AG09309 (cell line): ENCODE measurements around the gene BCAP31.

Experiments used
- DNase-seq: peaks from one replicate; pipeline ENCODE4 v3.0.0-alpha.2; 2010; ENCODE audit warnings: low read depth
- H3K4me3 ChIP-seq: 2 replicates; pipeline ENCODE4 v1.5.1; 2011; ENCODE audit warnings: mild to moderate bottlenecking, low read depth, low read length, moderate library complexity; ENCODE audit not compliant: control insufficient read depth
- TF ChIP-seq, protein P1 (sequence below): IDR thresholded peaks from 2 replicates; pipeline ENCODE4 v1.5.1; 2011; ENCODE audit warnings: mild to moderate bottlenecking, low read depth, low read length, inconsistent platforms; ENCODE audit not compliant: insufficient read depth, control insufficient read depth; ENCODE audit errors: missing control alignments

BCAP31 gene

DNA sequence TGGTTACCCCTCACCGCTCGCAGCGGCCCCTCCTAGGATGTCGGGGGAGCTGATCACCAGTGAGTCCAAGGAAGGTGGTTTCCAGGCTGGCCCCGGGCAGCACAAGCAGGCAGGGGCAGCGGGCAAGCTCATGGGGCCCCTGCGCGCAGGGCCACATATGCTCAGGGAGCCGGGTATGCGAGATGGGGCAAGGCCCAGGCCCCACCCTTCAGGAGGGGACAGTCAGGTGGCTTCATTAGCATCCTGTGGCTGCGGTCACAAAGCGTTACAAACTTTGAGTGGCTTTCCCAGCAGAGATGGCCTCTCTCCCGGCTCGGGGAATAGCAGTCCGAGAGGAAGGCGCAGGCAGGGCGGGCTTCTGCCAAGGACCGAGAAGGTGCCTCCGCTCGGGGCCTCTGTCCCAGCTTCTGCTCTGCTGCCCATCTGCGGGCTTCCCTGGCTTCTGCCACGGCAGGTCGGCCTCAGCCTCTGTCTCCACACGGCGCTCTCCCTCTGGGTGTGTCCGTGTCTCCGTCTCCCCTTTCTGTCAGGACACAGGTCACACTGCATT, 13.9 kb upstream of the BCAP31 start:
- TF ChIP-seq, protein P1, sequence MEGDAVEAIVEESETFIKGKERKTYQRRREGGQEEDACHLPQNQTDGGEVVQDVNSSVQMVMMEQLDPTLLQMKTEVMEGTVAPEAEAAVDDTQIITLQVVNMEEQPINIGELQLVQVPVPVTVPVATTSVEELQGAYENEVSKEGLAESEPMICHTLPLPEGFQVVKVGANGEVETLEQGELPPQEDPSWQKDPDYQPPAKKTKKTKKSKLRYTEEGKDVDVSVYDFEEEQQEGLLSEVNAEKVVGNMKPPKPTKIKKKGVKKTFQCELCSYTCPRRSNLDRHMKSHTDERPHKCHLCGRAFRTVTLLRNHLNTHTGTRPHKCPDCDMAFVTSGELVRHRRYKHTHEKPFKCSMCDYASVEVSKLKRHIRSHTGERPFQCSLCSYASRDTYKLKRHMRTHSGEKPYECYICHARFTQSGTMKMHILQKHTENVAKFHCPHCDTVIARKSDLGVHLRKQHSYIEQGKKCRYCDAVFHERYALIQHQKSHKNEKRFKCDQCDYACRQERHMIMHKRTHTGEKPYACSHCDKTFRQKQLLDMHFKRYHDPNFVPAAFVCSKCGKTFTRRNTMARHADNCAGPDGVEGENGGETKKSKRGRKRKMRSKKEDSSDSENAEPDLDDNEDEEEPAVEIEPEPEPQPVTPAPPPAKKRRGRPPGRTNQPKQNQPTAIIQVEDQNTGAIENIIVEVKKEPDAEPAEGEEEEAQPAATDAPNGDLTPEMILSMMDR = no peak
- no peak for DNase-seq
- no peak overlapping the region for H3K4me3 ChIP-seq

DNA sequence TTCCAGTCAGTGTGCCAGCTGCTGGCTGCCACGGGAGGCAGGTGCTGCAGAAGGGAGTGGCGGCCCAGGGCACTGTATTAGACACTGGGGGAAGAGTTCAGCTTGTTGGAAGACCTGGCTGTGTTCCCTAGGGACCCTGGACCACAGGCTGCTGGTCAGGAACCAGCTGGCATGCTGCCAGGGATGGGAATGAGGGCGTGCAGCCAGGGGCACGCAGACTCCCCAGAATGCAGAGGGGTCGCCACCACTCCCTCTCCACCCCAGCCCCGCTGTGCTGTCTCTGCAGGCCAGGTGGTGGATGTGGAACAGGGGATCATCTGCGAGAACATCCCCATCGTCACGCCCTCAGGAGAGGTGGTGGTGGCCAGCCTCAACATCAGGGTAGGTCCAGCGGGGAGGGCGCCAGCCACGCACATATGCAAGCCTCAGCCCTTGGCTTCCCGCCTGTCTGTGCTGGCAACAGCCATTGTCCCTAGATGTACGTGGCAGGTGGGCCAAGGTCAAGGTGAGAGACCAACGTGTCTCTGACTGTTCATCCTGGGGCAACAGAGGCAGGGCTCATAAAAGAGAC, 12.8 kb upstream of the BCAP31 start:
- no peak overlapping the region for H3K4me3 ChIP-seq
- TF ChIP-seq, protein P1 = no peak
- DNase-seq = no peak

DNA sequence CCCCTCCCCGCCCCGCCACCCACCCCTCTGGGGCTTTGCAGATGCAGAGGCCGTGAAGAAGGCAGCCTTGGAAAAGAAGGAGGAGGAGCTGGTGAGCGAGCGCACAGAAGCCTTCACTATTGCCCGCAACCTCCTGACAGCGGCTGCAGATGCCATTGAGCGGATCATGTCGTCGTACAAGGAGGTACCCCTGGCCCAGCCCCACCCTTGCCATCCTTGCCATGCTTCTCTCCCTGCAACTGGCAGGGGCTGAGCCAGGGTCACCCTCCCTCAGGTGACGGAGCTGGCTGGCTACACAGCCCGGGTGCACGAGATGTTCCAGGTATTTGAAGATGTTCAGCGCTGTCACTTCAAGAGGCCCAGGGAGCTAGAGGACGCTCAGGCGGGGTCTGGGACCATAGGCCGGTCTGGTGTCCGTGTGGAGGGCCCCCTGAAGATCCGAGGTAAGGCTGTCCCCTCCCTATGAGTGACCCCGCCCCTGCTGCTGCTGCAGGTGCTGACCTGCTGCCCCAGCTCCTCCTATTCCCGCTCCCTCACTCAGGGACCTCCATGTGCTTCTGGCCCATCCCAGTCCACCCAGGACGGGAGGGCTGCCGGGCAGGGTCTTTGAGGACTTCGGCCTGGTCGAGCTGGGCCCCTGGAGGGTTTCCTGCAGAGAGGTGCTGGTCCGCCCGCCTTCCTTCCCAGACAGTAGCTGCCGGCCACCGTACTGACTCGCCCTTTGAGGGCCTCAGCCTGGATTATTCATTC, 12.1 kb upstream of the BCAP31 start:
- DNase-seq = no peak
- H3K4me3 ChIP-seq = no peak overlapping the region
- TF ChIP-seq, protein P1 = no peak

DNA sequence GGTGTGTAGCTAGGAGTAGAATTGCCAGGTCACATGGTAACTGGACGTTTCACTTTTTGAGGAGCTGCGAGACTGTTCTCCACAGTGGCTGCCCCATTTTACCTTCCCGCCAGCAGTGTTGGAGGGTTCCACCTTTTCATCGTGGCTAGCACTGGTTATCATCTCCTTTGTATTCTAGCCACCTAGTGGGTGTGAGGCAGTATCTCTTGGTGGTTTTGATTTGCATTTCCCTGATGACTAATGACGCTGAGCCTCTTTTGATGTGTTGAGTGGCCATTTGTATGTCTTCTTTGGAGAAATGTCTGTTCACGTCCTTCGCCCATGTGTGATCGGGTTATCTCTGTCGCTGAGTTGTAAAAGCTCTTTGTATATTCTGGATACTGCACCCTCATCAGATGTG, 11.1 kb upstream of the BCAP31 start:
- TF ChIP-seq, protein P1 = no peak
- H3K4me3 ChIP-seq = no peak overlapping the region
- no peak for DNase-seq

DNA sequence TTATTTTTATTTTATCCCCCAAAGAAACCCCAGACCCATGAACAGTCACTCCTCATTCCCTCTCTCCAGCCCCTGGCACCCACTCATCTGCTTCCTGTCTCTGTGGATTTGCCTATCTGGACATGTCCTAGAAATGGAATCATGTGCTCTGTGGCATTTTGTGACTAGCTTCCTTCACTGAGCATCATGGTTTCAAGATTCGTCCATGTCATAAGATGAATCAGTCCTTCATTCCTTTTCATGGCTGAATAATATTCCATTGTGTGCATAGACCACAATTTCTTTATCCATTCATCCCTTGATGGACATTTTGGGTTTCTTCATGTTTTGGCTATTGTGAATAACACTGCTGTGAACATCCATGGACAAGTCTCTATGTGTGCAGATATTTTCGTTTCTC, 10.7 kb upstream of the BCAP31 start:
- no peak overlapping the region for H3K4me3 ChIP-seq
- DNase-seq = no peak
- TF ChIP-seq, protein P1 = no peak

DNA sequence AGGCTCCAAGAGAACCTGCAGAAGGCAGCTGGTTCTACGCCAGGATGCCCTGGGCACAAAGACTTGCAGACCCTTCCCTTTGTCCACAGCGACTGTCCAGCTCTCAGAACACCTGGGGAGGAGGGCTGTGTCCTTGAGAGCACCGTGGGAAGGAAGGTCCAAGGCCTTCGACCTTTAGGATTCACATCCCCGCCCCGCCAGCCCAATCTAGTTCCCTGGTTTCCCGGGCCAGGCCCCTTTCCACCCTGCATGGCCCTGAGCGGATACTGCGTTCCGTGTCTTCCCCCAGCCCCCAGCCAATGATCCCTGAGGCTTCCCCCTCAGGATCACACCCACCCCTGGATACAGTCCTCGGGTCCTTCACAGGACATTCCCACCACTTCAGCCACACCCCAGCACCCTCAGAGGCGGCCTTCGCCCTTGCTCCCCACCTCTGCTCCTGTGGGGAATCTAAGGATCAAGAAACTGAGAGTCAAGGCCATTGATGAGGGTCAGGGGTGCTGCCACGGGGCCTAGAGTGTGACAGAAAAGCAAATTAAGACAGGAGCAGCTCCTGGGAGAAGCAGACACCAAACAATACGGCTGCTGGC, 9.6 kb upstream of the BCAP31 start:
- TF ChIP-seq, protein P1 = no peak
- no peak for DNase-seq
- no peak overlapping the region for H3K4me3 ChIP-seq
